SK-N-MC (cell line): ENCODE results near the gene ANKRD17.

Experiments used
- EZH2 ChIP-seq: fragments of 200-600 bp; sonication (generic); IDR thresholded peaks from one replicate; pipeline ENCODE4 v1.6.1; 2017; ENCODE audit warnings: antibody characterized with exemption
- POLR2AphosphoS5 ChIP-seq: IDR thresholded peaks from 2 replicates; pipeline ENCODE4 v1.6.1; 2012; ENCODE audit warnings: mild to moderate bottlenecking, low read depth, low read length, borderline replicate concordance

DNA sequence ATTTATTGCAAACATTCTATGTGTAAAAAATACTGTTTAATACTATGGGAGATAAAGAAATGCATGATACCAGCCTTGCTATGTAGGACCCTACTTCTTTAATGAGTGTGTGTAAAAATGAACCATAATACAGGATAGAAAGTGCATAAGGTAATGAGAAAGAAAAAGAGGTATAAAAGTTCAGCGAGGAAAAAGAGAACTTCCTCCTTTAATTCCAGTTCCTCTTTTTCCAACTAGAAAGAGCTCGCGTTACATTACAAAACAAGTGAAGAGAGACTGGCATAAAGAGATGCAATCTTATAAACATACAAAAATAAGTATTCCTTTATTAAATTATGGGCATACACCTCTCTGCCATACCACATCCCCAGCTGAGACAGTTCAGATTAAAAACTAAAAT, 77.4 kb downstream of the ANKRD17 start:
- TF ChIP-seq POLR2AphosphoS5 (no peak), EZH2 (no peak)
